GM15510 (cell line): Measurements from ENCODE around the gene CXXC4.

ENCODE experiments used
- POLR2A ChIP-seq: IDR thresholded peaks from 3 replicates; pipeline ENCODE4 v1.6.1; 2011; ENCODE audit warnings: borderline replicate concordance; ENCODE audit not compliant: insufficient read length; ENCODE audit errors: extremely low read depth

The CXXC4 gene

GRCh38 chr4:104491481-104492182 lies 3.1 kb downstream of the CXXC4 start:
- TF ChIP-seq POLR2A: peak; percentile 41

GRCh38 chr4:104490770-104491480 lies 3.8 kb downstream of the CXXC4 start:
- peak; percentile 50 for TF ChIP-seq POLR2A

- peak; percentile 20 for TF ChIP-seq POLR2A
These were observed 4.5 kb downstream of the CXXC4 start for GRCh38 chr4:104490096-104490769.

- no peak for TF ChIP-seq POLR2A
These were observed 5.0 kb downstream of the CXXC4 start for GRCh38 chr4:104489731-104490095.

- TF ChIP-seq POLR2A: no peak
These were observed 6.5 kb downstream of the CXXC4 start for GRCh38 chr4:104488151-104488550.

DNA sequence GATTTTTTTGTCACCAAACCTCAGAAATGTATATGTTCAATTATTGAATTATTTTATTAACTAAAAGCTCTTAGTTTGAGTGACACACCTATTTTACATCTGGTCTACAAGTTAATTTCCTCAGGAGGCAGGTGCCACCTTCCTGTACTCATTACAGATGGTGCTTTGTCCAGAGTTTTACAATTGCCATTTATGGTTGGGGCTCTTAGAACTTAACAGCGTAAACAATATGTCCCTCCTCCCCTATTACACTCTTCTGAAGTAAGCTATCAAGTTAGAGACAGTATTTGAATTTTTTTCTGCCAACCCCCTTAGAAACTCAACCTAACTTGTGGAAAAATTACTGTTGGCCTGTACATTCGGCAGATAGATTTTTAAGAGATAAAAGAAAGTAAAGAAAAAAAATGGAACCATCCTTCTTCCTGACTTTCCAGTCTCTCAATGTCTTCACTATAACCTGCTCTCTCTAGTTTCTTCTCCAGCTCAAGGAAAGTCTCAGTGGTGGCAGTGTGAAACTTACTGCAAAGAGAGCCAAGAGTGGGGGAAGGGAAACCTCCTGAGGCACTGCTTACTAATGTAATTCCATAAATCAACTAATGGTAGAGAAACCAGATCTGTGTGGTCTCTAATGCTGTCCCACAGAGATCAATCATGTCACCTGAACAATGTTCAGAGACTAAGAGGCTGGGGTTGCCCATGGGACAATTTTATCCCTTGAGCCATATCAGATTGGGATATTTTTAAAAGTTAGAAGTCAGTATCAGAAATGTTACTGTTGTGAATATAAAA lies 7.8 kb downstream of the CXXC4 start:
- TF ChIP-seq POLR2A: no peak

- no peak for TF ChIP-seq POLR2A
These were observed 19.0 kb downstream of the CXXC4 start for GRCh38 chr4:104475652-104476051.

DNA sequence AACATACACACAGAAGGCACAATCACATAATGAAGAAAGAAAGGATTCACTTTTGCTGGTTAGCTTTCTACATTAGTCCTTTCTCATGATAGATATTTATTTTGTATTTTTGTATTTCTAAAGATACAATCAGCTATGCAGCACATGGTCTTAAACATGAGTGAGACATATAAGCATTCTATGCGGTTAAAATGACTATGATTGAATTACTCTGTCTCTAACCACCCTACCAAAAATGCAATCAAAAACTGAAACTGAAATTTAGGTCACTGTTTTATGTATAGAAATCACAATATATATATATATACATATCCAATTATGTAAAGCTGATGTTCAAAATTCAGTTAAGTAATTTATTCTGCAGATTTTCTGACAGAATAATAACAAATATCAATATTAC lies 21.9 kb downstream of the CXXC4 start:
- TF ChIP-seq POLR2A: no peak

DNA sequence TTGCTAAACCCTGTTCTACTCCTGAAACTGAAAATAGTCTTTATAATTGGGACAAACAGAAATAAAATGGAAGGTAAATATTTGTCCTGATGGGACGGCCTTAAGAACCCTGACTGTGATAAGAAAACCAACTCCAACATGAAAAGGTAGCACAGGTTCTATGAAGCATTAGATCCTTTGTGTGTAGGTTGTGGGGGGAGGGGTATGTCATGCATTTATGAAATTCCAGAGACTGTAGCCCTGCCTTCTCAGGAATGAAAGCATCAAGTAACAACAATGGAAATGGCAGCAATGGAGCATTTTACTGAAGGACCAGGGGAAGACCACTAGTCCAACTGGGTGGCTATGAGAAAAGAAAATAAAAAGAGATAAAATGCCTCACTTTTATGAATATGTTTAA lies 23.9 kb downstream of the CXXC4 start:
- no peak for TF ChIP-seq POLR2A

GRCh38 chr4:104469794-104470193 lies 24.9 kb downstream of the CXXC4 start:
- no peak for TF ChIP-seq POLR2A

- no peak for TF ChIP-seq POLR2A
These were observed 29.1 kb downstream of the CXXC4 start for GRCh38 chr4:104465619-104466018.

- no peak for TF ChIP-seq POLR2A
These were observed 29.5 kb downstream of the CXXC4 start for GRCh38 chr4:104465201-104465600.

DNA sequence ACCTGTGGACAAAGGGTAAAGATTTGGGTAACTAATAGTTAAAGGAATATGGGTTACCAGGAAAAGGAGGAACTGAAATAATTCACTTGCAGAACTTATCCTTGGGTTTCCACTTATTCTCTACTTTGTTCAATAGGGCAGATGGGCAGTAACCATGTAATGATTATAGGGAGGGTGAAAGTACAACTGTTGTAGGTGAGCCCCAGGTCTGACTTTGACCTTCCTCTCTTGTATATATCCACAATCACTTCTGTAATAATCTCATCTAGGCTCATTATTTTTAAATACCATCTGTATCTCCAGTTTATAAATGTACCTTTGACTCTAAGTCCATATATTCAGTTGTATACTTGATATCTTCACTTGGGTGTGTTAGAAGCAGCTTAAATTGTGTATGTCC lies 32.1 kb downstream of the CXXC4 start:
- TF ChIP-seq POLR2A: no peak

- no peak for TF ChIP-seq POLR2A
These were observed 37.2 kb downstream of the CXXC4 start for GRCh38 chr4:104457308-104457981.
